K562 (cell line): Measurements from ENCODE around the gene CNP. TPM values are rescaled to one million over a fixed set of nuclear protein-coding genes. Genes with fewer than 3 reads are reported as not detected.

Source experiments
- BMI1 ChIP-seq: fragments of 150-350 bp; IDR thresholded peaks from 2 replicates; pipeline ENCODE4 v1.6.1; 2014; ENCODE audit warnings: low read length
- CCNT2 ChIP-seq: IDR thresholded peaks from 2 replicates; pipeline ENCODE4 v1.6.1; 2011; ENCODE audit warnings: borderline replicate concordance, low read depth, mild to moderate bottlenecking, moderate library complexity, mixed read lengths, low read length; ENCODE audit not compliant: insufficient read length; ENCODE audit errors: extremely low read depth
- POLR2H ChIP-seq: IDR thresholded peaks from 2 replicates; pipeline ENCODE4 v1.6.1; 2016; ENCODE audit warnings: missing genetic modification characterization, low read depth, mild to moderate bottlenecking, control low read depth, missing compliant biosample characterization, moderate library complexity
- ZNF668 ChIP-seq: fragments of 250-450 bp; sonication (Bioruptor Pico); IDR thresholded peaks from 2 replicates; pipeline ENCODE4 v1.8.0; 2022; ENCODE audit warnings: mild to moderate bottlenecking, inconsistent platforms
- polyA plus RNA-seq, 8 experiments: library from polyadenylated mRNA; depleted of rRNA in 4 of 8; stranded (reverse) in 5 of 8; unstranded in 3 of 8; fragments of >200 nt; fragmentation: Nextera tagmentation in 2 of 8; fragmentation: Illumina TruSeq in 1 of 8; extraction: Ambion mirVana in 2 of 8; extraction: Trizol in 1 of 8; gene quantifications; 2 replicates each; pipeline versions ENCODE4 v1.2.1 to v1.2.3, GENCODE V29; 2011 to 2014; ENCODE audit warnings: inconsistent platforms in 1 of 8, missing spikeins in 1 of 8
- total RNA-seq, 7 experiments: library from RNA; depleted of rRNA in 6 of 7; stranded (reverse); fragments of >200 nt in 6 of 7; fragmentation: Illumina TruSeq in 2 of 7; extraction: Trizol in 2 of 7; gene quantifications; 2 replicates each; pipeline versions ENCODE4 v1.2.1 to v1.2.3, GENCODE V29; 2011 to 2021; ENCODE audit warnings: low replicate concordance in 1 of 7
- TF ChIP-seq, protein P1 (sequence below): fragments of 450-650 bp; IDR thresholded peaks from 2 replicates; pipeline ENCODE4 v1.6.1; 2016
- TF ChIP-seq, protein P2 (sequence below): fragments of 250-450 bp; sonication (Bioruptor Pico); IDR thresholded peaks from 2 replicates; pipeline ENCODE4 v1.9.0; 2021; ENCODE audit warnings: mild to moderate bottlenecking, inconsistent platforms

The CNP gene
- total and polyA plus RNA-seq, 9 of the 15 experiments (the other 6 are each of a cell fraction or from before 2014, with no cell fraction given), result 1.7 to 52.0 (median 29.1) TPM

DNA sequence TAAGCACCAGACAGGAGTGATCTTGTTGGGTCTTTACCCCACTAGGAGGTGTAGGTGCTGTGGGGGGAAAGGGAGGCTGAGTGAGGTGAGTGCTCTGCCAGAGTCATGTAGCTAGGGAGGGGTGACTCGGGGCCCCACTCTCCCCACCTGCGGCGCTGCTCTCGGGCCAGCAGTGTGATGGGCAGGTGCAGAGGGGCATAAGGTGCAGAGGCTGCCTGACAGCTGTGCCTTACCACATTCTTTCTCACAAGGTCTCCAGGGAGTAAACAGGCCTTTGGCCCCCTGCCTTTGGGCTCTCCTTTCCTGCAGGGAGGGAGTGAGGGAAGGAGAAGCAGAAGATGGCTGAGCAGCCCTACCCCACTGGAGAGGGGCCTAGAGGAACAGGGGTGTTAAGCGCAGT is 4.5 kb upstream of the CNP start (continued):
- TF ChIP-seq, protein P1, sequence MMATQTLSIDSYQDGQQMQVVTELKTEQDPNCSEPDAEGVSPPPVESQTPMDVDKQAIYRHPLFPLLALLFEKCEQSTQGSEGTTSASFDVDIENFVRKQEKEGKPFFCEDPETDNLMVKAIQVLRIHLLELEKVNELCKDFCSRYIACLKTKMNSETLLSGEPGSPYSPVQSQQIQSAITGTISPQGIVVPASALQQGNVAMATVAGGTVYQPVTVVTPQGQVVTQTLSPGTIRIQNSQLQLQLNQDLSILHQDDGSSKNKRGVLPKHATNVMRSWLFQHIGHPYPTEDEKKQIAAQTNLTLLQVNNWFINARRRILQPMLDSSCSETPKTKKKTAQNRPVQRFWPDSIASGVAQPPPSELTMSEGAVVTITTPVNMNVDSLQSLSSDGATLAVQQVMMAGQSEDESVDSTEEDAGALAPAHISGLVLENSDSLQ, result no peak
- TF ChIP-seq CCNT2 (no peak), ZNF668 (CRISPR knock-in tag) (no peak), BMI1 (no peak), POLR2H (tag) (no peak)
- TF ChIP-seq, protein P2, sequence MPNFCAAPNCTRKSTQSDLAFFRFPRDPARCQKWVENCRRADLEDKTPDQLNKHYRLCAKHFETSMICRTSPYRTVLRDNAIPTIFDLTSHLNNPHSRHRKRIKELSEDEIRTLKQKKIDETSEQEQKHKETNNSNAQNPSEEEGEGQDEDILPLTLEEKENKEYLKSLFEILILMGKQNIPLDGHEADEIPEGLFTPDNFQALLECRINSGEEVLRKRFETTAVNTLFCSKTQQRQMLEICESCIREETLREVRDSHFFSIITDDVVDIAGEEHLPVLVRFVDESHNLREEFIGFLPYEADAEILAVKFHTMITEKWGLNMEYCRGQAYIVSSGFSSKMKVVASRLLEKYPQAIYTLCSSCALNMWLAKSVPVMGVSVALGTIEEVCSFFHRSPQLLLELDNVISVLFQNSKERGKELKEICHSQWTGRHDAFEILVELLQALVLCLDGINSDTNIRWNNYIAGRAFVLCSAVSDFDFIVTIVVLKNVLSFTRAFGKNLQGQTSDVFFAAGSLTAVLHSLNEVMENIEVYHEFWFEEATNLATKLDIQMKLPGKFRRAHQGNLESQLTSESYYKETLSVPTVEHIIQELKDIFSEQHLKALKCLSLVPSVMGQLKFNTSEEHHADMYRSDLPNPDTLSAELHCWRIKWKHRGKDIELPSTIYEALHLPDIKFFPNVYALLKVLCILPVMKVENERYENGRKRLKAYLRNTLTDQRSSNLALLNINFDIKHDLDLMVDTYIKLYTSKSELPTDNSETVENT (CRISPR knock-in tag), result no peak
